Astrocyte of the spinal cord (primary cell): ENCODE results near the gene SMTNL2.

Experiments used
- DNase-seq: peaks from one replicate; pipeline ENCODE4 v3.0.0; 2011; ENCODE audit warnings: low read depth, low spot score
- H3K4me3 ChIP-seq: 2 replicates; pipeline ENCODE4 v1.5.1; 2011; ENCODE audit warnings: low read depth, mild to moderate bottlenecking, low read length, moderate library complexity
- CTCF ChIP-seq: IDR thresholded peaks from 2 replicates; pipeline ENCODE4 v1.5.1; 2012; ENCODE audit warnings: low read depth, mild to moderate bottlenecking, low read length, inconsistent platforms
- in situ Hi-C: cut with HindIII; loops from 2 replicates; pipeline ENCODE4 v1.10.0; 2017; ENCODE audit warnings: low sequenced_read_pairs

SMTNL2 gene

DNA sequence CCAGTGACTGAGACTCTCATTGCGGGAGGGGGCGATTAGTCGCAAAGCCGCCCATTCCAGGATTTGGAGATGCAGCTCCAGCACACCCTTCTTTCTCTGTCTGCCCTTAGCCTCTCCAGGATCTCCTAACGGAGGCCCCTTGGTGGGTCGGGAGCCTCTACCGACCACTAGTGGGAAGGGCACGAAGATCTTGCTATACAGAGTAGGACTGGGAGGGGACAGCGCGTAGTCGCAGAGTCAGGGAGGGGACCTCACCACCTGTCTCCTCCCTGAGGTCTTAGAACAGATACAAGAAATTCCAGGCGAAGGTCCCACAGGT, 588 bp upstream of the SMTNL2 start:
- TF ChIP-seq CTCF, result peak; percentile 47
- DNase-seq, result no peak
- H3K4me3 ChIP-seq, result no peak overlapping the region
- in situ Hi-C loops, result no loop called here

DNA sequence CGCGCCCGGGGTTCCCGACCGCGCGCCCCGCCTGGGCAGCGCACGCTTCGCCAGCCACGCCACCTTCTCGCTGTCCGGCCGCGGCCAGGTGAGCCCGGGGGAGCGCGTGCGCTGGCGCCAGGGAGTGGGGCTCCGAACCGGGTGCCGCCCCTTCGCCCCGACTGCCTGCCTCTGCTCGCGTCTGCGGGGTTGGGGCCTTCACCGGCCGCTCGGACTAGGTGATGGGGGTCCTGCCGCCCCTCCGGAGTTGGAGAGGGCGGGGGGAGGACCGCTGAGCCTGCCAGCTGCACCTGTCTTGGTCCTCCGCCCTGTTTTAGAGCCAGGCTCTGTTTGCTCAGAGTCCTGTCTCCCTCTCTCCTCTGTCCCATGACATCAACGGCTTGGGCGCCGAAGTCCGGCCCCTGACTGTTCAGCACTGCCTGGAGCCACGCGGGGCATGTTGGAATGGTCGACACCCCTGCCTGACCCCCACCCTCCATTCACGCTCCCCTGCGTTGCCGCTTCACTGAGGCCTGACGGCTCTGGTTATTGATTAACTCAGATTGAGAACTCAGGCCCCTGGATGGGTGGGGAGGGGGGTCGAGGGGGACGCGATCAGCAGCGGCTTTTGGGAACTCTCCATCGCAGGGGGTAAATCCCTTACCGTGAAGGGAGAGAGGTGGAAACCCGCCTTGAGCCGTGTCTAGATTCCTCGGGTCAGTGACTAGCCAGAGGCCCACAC, 748 bp downstream of the SMTNL2 start:
- DNase-seq, result no peak
- TF ChIP-seq CTCF, result no peak
- no peak overlapping the region for H3K4me3 ChIP-seq
- in situ Hi-C loops, result no loop called here

DNA sequence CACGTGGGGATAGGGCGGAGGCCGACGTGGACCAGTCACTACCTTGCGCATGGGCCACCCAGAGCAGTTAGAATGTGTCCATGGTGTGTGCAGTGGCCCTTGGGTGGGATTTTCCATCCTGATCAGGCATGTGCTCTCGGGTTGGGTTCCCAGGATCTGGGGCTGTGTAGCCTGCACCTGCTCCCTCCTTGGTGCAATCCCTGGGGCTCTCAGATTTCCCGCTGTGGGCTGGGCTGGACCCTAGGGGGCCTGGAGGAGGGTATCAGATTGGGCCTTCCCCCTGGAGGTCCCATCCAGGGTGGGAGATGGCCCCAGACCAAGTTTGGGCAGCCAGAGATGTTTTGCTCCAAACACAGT, 1.3 kb downstream of the SMTNL2 start:
- no peak for DNase-seq
- no peak for TF ChIP-seq CTCF
- in situ Hi-C loops, result no loop called here
- no peak overlapping the region for H3K4me3 ChIP-seq

DNA sequence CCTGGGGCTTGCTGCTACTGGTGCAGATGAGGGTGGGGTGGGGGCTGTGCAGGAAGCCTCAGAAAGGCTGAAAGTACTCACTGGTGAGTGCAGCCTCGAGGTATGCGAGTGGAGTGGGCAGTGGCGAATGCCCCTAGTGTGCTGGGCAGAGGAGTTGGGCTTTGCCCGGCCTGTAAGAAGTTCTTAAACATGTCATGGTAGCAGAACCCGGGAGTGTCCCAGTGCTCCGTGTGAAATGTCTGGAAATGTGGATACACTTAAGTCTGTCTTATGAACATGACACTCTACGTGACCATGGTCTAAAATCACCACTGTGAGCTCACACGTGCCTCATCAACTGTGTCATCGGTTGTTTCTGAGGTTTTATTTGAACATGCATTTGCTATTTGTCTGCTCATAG, 1.7 kb downstream of the SMTNL2 start:
- no peak for TF ChIP-seq CTCF
- DNase-seq, result no peak
- no peak overlapping the region for H3K4me3 ChIP-seq
- in situ Hi-C loops, result no loop called here

DNA sequence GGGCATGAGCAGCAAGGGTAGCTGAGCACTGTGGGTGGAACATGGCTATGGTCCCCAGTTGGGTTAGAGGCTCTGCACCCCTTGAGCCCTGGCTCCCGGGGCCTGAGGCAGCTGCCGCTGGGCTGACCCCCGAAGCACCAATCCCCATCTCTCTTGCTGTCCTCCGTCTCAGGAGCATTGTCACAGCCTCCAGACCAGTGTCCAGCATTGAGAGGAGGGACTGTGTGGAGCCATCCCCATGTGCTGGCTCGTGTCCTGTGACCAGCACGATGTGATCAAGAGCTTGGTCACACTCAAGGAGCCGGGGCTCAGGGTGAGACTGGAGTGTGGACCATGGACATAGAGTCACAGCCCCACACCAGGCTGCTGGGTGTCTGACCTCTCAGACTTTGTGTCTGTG, 2.9 kb downstream of the SMTNL2 start:
- TF ChIP-seq CTCF, result no peak
- H3K4me3 ChIP-seq, result no peak overlapping the region
- in situ Hi-C loops, result no loop called here
- DNase-seq, result no peak

DNA sequence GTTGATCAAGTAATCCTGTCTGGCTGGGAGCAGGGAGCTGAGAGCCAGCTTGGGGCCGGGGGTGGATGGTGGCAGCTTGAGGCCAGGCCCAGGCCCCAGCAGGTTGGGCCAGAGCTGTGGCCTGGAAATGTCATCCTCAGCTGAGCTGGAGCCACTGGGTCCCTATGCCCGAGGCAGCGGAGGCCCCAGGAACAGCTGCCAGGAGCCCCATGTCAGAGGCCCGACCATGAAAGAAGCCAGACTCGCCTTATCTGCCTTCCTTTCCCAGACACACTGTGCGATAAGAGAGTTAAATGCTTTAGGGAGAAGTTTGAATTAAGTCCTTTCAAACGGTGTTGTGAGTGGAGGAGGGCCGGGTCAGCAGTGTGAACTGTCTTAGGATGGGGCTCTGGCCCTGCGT, 3.5 kb downstream of the SMTNL2 start:
- H3K4me3 ChIP-seq, result no peak overlapping the region
- DNase-seq, result no peak
- in situ Hi-C loops, result no loop called here
- TF ChIP-seq CTCF, result no peak

- no peak for DNase-seq
- no peak overlapping the region for H3K4me3 ChIP-seq
- TF ChIP-seq CTCF, result no peak
- in situ Hi-C loops, result no loop called here
Measured at GRCh38 chr17:4588391-4588790, 4.1 kb downstream of the SMTNL2 start.
